GM18505 (cell line): ENCODE results near the gene DHX35.

Source experiments
- ATAC-seq: cut with Tn5 transposase; IDR thresholded peaks from one replicate; pipeline ENCODE4 v1.9.1; 2021; ENCODE audit not compliant: unreplicated experiment
- POLR2A ChIP-seq: IDR thresholded peaks from 4 replicates; pipeline ENCODE4 v1.6.1; 2011; ENCODE audit warnings: borderline replicate concordance; ENCODE audit not compliant: insufficient read depth, insufficient read length; ENCODE audit errors: extremely low read depth

DHX35 gene

DNA sequence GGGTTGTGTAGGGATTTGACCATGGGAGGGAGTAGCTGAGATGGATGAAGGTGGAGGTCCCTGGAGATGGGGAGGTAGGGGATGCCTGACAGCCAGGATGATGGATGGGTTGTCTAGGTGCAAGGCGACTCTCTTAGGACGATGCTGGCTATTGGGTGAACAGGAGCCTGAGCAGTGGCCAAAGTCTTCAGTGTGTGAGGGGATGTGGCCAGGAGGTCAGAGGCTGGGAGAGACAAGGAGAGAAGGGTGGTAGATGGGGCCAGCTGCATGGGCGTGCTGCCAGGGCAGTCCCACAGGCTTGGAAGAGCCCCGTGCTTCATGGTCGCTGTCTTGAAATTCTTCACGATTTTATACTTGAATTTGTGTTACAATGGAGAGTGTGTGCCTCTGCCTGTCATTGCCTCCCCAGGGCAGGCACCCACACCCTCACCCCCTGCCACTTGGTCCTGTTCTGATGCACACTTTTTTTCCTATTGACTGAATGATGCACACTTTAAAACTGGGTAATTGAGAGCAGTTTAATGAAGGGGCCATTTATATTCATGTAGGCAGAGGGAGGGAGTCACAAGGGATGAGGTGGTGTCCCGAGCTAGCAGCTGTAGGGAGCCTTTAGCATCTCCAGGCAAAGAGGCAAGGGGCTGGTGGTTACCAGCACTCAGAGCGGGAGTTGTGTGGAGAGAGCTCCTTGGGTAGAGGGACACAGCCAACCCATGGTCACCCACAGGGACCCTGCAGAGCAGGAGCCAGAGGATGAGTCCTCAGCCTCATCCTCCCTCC, 120.7 kb downstream of the DHX35 start:
- ATAC-seq: no peak
- TF ChIP-seq POLR2A: no peak

DNA sequence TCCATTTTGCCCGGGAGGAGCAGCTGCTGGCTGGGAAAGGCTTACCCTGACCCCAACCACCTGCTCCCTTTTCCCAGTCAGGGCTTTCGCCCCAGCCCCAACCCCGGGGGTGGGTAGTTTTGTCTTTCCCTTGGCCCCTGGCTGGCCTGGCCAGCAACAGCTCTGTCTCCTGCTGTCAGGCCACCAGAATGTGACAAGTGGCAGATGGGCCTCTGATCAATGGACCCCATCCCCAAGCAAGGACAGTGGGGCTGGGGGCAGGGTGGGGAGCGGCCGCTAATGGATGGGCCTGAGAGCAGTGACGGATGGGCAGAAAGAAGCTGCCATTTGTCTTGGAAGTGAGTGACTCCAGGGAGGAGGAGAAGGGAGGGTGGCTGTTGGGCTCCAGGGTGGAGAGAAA, 121.6 kb downstream of the DHX35 start:
- no peak for ATAC-seq
- TF ChIP-seq POLR2A: no peak

GRCh38 chr20:39089029-39089428, 126.9 kb downstream of the DHX35 start:
- ATAC-seq: no peak

More at GRCh38 chr20:39089029-39089428, 126.9 kb downstream of the DHX35 start:
- no peak for TF ChIP-seq POLR2A
